MM.1S (cell line): ENCODE data around the gene SLC12A7.

Source experiments
- DNase-seq: peaks from one replicate; pipeline ENCODE4 v3.0.0-alpha.2; 2015
- H2AFZ ChIP-seq: fragments of 300-600 bp; sonication (generic); 2 replicates; pipeline ENCODE4 v1.6.0; 2016; ENCODE audit warnings: antibody characterized with exemption, low read length
- H3F3A ChIP-seq: fragments of 300-600 bp; sonication (generic); 2 replicates; pipeline ENCODE4 v1.6.1; 2016; ENCODE audit warnings: mild to moderate bottlenecking, antibody characterized with exemption, low read length, moderate library complexity, mixed read lengths; ENCODE audit not compliant: insufficient read depth
- H3K27ac ChIP-seq: fragments of 300-600 bp; sonication (generic); 2 replicates; pipeline ENCODE4 v1.5.1; 2016; ENCODE audit warnings: mild to moderate bottlenecking, low read length
- H3K27me3 ChIP-seq: fragments of 300-600 bp; sonication (generic); replicated peaks from 2 replicates; pipeline ENCODE4 v1.6.0; 2016; ENCODE audit warnings: low read length; ENCODE audit not compliant: insufficient read depth
- H3K36me3 ChIP-seq: fragments of 300-600 bp; sonication (generic); replicated peaks from 2 replicates; pipeline ENCODE4 v1.6.1; 2016; ENCODE audit warnings: mild to moderate bottlenecking, low read length, mixed read lengths; ENCODE audit not compliant: insufficient read depth
- H3K4me1 ChIP-seq: fragments of 300-600 bp; sonication (generic); 2 replicates; pipeline ENCODE4 v1.6.1; 2016; ENCODE audit warnings: low read length, mixed read lengths
- H3K4me2 ChIP-seq: fragments of 300-600 bp; sonication (generic); 2 replicates; pipeline ENCODE4 v1.6.0; 2016; ENCODE audit warnings: low read depth, low read length
- H3K4me3 ChIP-seq: fragments of 300-600 bp; sonication (generic); 2 replicates; pipeline ENCODE4 v1.5.1; 2016; ENCODE audit warnings: low read length, mixed read lengths
- H3K79me2 ChIP-seq: fragments of 300-600 bp; sonication (generic); 2 replicates; pipeline ENCODE4 v1.6.1; 2016; ENCODE audit warnings: mixed run types, low read length, mixed read lengths
- H3K9ac ChIP-seq: fragments of 300-600 bp; sonication (generic); 2 replicates; pipeline ENCODE4 v1.6.1; 2016; ENCODE audit warnings: low read length, mixed read lengths
- H3K9me2 ChIP-seq: fragments of 300-600 bp; sonication (generic); replicated peaks from 2 replicates; pipeline ENCODE4 v1.6.1; 2016; ENCODE audit warnings: mild to moderate bottlenecking, low read length, mixed read lengths; ENCODE audit not compliant: insufficient read depth
- H3K9me3 ChIP-seq: fragments of 300-600 bp; sonication (generic); replicated peaks from 2 replicates; pipeline ENCODE4 v1.6.1; 2016; ENCODE audit warnings: mild to moderate bottlenecking, low read length, mixed read lengths; ENCODE audit not compliant: insufficient read depth
- H4K20me1 ChIP-seq: fragments of 300-600 bp; sonication (generic); 2 replicates; pipeline ENCODE4 v1.6.1; 2016; ENCODE audit warnings: mild to moderate bottlenecking, low read length, moderate library complexity, mixed read lengths; ENCODE audit not compliant: insufficient read depth
- EZH2 ChIP-seq: fragments of 300-600 bp; sonication (generic); optimal IDR thresholded peaks from 2 replicates; pipeline ENCODE3; 2017; ENCODE audit warnings: low read depth, mild to moderate bottlenecking, antibody characterized with exemption, low read length, mixed read lengths
- EZH2phosphoT487 ChIP-seq: fragments of 300-600 bp; sonication (generic); IDR thresholded peaks from 2 replicates; pipeline ENCODE4 v1.6.1; 2018; ENCODE audit warnings: antibody characterized with exemption, low read length
- TF ChIP-seq, protein P1 (sequence below): fragments of 300-600 bp; sonication (generic); IDR thresholded peaks from 2 replicates; pipeline ENCODE4 v1.5.1; 2016; ENCODE audit warnings: antibody characterized with exemption, low read length, mixed read lengths

The SLC12A7 gene

DNA sequence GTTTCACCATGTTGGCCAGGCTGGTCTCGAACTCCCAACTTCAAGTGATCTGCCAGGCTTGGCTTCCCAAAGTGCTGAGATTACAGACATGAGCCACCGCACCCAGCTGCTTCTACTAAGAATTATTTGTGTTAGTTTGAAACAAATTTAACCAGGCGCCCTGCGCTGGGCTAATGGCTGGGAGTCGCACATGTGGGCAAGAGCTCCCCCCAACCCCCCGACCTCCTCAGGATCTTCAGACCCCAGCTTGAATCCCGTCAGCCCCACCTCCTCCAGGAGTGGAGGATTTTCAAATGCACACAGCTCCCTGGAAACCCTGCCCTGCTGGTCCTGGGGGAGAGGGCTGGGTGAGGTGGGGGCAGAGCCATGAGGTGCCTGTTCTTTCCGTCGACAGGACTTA lies 21.2 kb upstream of the SLC12A7 start:
- Histone ChIP-seq H3K36me3 (no peaks in the 10 kb centered on the region), H4K20me1 (no peaks in the 10 kb centered on the region), H3K79me2 (no peaks in the 10 kb centered on the region), H3K27ac (no peak overlapping the region), H3K9me3 (no peaks in the 10 kb centered on the region), H3K9ac (no peak overlapping the region), H3K4me3 (no peak overlapping the region), H3K4me2 (no peak overlapping the region), H3K9me2 (no peaks in the 10 kb centered on the region), H3K27me3 (no peaks in the 10 kb centered on the region), H3F3A (peaks cover 37% of the 10 kb centered on the region), H2AFZ (no peak overlapping the region), H3K4me1 (peaks cover 39% of the 10 kb centered on the region)
- TF ChIP-seq EZH2phosphoT487 (no peak), EZH2 (no peak)
- TF ChIP-seq, protein P1, sequence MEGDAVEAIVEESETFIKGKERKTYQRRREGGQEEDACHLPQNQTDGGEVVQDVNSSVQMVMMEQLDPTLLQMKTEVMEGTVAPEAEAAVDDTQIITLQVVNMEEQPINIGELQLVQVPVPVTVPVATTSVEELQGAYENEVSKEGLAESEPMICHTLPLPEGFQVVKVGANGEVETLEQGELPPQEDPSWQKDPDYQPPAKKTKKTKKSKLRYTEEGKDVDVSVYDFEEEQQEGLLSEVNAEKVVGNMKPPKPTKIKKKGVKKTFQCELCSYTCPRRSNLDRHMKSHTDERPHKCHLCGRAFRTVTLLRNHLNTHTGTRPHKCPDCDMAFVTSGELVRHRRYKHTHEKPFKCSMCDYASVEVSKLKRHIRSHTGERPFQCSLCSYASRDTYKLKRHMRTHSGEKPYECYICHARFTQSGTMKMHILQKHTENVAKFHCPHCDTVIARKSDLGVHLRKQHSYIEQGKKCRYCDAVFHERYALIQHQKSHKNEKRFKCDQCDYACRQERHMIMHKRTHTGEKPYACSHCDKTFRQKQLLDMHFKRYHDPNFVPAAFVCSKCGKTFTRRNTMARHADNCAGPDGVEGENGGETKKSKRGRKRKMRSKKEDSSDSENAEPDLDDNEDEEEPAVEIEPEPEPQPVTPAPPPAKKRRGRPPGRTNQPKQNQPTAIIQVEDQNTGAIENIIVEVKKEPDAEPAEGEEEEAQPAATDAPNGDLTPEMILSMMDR, result no peak
- no peak for DNase-seq

DNA sequence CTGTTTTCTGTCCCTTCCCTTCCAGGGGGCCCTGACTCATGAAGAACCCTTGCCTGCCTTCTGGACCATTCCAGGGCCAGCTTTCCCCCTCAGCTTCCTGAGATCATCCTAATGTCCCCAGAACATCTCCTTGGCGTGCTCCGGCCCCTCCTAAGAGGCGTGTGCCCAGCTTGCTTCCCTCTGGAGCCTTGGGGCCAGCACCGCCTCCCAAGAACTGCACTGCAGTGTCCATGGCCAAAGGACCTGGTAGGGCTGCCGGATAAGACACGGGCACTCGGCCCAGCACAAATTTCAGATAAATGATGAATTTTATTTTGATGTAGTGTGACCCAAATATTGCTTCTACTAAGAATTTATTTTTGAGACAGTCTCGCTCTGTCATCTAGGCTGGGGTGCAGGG lies 20.7 kb upstream of the SLC12A7 start:
- H3K27me3 ChIP-seq, result no peaks in the 10 kb centered on the region
- no peaks in the 10 kb centered on the region for H3K9me2 ChIP-seq
- no peak for DNase-seq
- H3F3A ChIP-seq, result peaks cover 37% of the 10 kb centered on the region
- H4K20me1 ChIP-seq, result no peaks in the 10 kb centered on the region
- H3K36me3 ChIP-seq, result no peaks in the 10 kb centered on the region
- no peaks in the 10 kb centered on the region for H3K79me2 ChIP-seq
- H3K4me3 ChIP-seq, result no peak overlapping the region
- H2AFZ ChIP-seq, result no peak overlapping the region
- no peak overlapping the region for H3K9ac ChIP-seq
- H3K27ac ChIP-seq, result no peak overlapping the region
- TF ChIP-seq EZH2 (no peak), EZH2phosphoT487 (no peak)
- TF ChIP-seq, protein P1, result no peak
- no peaks in the 10 kb centered on the region for H3K9me3 ChIP-seq
- peaks cover 39% of the 10 kb centered on the region for H3K4me1 ChIP-seq
- no peak overlapping the region for H3K4me2 ChIP-seq

- H3K9me2 ChIP-seq, result no peaks in the 10 kb centered on the region
- H3K4me2 ChIP-seq, result peak overlapping the region; percentile 87
- no peak overlapping the region; the same call in 1 of the 2 replicates for H3K4me3 ChIP-seq
These were observed 19.9 kb upstream of the SLC12A7 start for GRCh38 chr5:1131726-1132125.

More at GRCh38 chr5:1131726-1132125, 19.9 kb upstream of the SLC12A7 start:
- Histone ChIP-seq H3F3A (peaks cover 37% of the 10 kb centered on the region), H3K79me2 (no peaks in the 10 kb centered on the region), H2AFZ (no peak overlapping the region), H4K20me1 (no peaks in the 10 kb centered on the region), H3K27me3 (no peaks in the 10 kb centered on the region), H3K9ac (peak overlapping the region; percentile 82; the same call in 1 of the 2 replicates), H3K27ac (peak overlapping the region; percentile 85; the same call in 1 of the 2 replicates), H3K4me1 (peaks cover 39% of the 10 kb centered on the region), H3K9me3 (no peaks in the 10 kb centered on the region), H3K36me3 (no peaks in the 10 kb centered on the region)
- no peak for DNase-seq
- TF ChIP-seq EZH2phosphoT487, result no peak
- TF ChIP-seq, protein P1, result no peak
